Cardiac fibroblast (primary cell): ENCODE data around the gene CRK.

Experiments used
- DNase-seq, 2 donors: peaks; one replicate each; pipeline versions ENCODE4 v3.0.0 to v3.0.0-alpha.2; 2010; ENCODE audit warnings: low read depth in 2 of 2
- H3K4me3 ChIP-seq, 2 donors: replicated peaks in 1 of 2; 1 replicate in 1 of 2; 2 replicates in 1 of 2; pipeline ENCODE4 v1.5.1; 2011; ENCODE audit warnings: low read depth in 2 of 2, low read length in 2 of 2, mild to moderate bottlenecking in 2 of 2, moderate library complexity in 1 of 2
- TF ChIP-seq, protein P1 (sequence below): IDR thresholded peaks from one replicate; pipeline ENCODE4 v1.5.1; 2011; ENCODE audit warnings: low read depth, mild to moderate bottlenecking, low read length, inconsistent platforms

The CRK gene

DNA sequence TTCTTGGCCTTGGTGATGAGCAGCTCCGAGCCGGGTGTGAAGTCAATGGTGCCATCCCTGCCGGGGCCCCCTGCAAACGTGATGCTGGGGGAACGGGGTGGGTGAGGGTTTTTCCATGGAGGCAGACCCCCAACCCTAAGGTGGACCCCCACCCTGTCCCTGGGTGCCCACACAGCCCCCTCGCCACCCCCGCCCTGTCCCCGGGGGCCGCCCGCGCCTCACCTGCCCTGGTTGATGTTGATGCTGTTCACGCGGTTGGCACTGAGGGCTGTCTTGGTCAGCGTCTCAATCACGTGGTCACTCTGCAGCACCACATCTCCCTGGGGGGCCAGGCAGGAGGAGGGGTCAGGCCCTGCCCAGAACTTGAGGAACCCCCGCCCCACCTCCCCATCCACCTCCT, 11.2 kb upstream of the CRK start:
- no peak overlapping the region for H3K4me3 ChIP-seq
- no peak for DNase-seq
- TF ChIP-seq, protein P1, sequence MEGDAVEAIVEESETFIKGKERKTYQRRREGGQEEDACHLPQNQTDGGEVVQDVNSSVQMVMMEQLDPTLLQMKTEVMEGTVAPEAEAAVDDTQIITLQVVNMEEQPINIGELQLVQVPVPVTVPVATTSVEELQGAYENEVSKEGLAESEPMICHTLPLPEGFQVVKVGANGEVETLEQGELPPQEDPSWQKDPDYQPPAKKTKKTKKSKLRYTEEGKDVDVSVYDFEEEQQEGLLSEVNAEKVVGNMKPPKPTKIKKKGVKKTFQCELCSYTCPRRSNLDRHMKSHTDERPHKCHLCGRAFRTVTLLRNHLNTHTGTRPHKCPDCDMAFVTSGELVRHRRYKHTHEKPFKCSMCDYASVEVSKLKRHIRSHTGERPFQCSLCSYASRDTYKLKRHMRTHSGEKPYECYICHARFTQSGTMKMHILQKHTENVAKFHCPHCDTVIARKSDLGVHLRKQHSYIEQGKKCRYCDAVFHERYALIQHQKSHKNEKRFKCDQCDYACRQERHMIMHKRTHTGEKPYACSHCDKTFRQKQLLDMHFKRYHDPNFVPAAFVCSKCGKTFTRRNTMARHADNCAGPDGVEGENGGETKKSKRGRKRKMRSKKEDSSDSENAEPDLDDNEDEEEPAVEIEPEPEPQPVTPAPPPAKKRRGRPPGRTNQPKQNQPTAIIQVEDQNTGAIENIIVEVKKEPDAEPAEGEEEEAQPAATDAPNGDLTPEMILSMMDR = no peak

DNA sequence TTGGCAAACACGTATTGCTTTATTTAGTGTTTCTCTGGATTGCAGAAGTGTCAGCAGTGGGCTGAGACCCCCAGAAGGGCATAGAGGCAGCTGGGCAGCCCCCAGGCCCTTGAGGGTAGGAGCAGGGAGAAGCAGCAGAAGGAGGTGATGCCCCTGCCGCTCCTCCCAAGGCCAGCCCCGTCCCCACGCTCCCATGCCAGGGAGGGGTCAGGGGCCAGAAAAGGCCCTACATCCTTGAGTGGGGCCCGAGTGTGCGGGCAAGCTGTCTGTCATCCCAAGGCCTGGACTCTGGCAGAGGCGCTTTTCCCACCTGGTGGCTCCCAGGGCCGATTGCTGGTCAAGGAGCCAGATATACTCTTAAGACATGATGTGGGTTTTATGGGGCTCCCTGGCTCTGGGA, 8.2 kb upstream of the CRK start:
- TF ChIP-seq, protein P1 = no peak
- no peak for DNase-seq

DNA sequence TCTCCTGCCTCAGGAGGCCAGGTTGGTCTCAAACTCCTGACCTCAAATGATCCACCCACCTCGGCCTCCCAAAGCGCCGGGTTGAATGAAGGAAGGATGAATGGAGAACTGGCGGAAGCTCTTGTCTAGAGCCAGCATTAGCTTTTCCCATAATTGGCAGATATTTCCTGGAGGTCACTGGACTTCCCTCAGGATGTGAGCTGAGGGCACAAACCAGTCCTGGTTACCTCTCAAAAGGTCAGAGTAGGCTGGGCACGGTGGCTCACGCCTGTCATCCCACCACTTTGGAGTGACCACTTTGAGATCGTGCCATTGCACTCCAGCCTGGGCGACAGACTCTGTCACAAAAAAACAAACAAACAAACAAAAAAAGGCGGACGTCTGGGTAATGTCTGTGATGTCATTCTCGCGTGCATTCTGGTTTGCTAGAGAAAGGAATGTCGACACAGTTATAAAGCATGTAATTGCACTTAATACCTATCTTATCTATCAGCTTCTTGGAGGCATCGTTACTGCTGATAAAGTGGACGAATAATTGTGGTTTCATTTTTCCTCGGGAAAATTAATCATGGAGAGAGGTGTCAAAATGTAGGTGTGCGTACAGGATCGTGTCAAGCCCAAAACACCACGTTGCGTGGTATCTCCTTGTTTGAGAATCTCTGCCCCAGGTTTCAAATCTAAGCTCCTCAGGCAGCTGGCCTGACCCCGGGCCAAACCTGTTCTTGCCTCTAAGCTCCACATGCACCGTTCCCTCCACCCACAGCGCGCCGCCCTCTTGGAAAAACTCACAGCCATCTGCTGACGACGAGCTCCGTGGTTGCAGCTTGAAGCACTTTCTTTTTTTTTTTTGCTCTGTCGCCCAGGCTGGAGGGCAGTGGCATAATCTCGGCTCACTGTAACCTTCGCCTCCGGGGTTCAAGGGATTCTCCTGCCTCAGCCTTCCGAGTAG, 6.4 kb upstream of the CRK start:
- TF ChIP-seq, protein P1 = no peak
- DNase-seq = peak in 1 of 2 donors; percentile 20
- no peak overlapping the region for H3K4me3 ChIP-seq

More for the DNA sequence above, 8.2 kb upstream of the CRK start:
- no peak overlapping the region for H3K4me3 ChIP-seq

DNA sequence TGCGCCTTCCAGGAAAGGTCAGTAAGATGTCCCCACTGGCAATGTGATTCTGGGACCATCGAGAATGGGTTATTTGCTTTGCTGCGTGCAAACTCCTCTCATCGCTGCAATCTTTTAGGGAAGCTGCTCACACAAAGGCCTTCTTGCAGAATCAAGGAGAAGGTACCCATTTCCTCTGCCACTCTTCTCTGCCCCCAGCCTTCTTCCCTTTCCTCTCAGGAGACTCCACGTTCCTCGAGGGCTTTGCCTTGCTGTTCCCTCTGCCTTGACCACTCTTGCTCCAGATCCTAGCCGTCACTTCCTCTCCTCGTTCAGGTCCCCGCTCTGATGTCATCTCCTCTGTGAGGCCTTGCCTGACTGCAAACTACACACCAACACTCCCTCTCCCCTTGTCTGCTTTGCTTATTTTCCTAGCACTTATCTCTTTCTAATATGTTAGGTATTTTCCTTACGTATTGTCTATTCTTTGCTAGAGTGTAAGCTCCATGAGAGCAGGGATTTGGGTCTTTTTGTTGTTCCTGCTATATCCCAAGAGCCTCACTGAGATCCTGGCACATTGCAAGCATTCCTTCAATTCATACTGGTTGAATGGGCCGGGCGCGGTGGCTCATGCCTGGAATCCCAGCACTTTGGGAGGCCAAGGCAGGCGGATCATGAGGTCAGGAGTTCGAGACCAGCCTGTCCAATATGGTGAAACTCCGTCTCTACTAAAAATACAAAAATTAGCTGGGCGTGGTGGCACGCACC, 5.3 kb upstream of the CRK start:
- TF ChIP-seq, protein P1 = no peak
- DNase-seq = peak in 1 of 2 donors; percentile 21
- H3K4me3 ChIP-seq = no peak overlapping the region

DNA sequence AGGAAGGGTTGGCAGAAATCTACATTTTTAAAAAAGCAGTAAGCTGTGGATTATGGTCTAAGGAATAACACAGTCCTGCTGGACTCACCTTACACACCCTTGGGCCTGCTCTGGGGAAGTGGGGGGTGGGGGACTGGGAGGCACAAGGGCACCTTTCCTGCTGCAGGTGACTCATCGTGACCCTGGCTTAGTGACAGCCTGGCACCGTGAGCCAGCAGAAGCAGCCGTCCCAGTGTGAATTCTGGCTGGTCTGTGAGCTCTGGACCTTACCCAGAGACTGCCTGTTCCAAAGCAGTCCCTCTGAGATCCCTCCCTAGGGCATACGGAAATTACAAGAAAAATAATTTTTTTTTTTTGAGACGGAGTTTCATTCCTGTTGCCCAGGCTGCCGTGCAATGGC, 4.2 kb upstream of the CRK start:
- TF ChIP-seq, protein P1 = no peak
- H3K4me3 ChIP-seq = no peak overlapping the region
- DNase-seq = peak; percentile 29 to 32

DNA sequence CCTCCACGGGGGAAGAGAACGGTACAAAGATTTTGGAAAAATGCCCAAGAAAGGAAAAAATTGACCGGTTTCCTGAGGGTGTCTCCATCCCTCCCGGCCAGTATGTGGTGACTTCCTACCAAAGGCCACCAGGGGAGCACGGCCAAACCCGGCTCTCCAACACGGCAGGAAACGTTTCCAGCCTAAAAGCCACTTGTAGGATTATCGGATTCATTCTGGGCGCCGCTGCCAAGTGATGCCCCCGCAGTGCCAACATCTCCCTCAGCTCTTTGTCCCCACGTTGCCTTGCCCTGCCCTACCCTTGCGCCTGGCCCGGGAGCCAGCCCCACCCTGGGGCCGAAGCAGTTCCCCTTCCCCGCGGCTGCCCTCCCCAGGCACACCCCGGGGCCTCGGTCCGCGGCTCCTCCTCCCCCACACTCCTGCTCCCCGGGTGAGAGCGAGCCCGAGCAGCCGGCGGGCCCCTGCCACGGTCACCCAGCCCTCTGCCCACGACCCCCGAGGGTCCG, 688 bp downstream of the CRK start:
- DNase-seq = peak; percentile 78 to 79
- TF ChIP-seq, protein P1 = peak; percentile 83
- H3K4me3 ChIP-seq = peak overlapping the region; percentile 94 to 96
